Fibroblast of the aortic adventitia (primary cell): ENCODE measurements around the gene ATP13A4. TPM values are rescaled to one million over a fixed set of nuclear protein-coding genes. Genes with fewer than 3 reads are reported as not detected.

Experiments used
- DNase-seq: peaks from one replicate; pipeline ENCODE4 v3.0.0-alpha.2; 2010; ENCODE audit warnings: low read depth
- H3K4me3 ChIP-seq: 2 replicates; pipeline ENCODE4 v1.5.1; 2011; ENCODE audit warnings: low read depth, mild to moderate bottlenecking, control low read depth, low read length, moderate library complexity
- total RNA-seq: library from RNA; depleted of rRNA; stranded (reverse); fragments of >200 nt; gene quantifications from 2 replicates; pipeline ENCODE4 v1.2.3, GENCODE V29; 2012; ENCODE audit warnings: low replicate concordance
- TF ChIP-seq, protein P1 (sequence below): IDR thresholded peaks from 2 replicates; pipeline ENCODE4 v1.5.1; 2011; ENCODE audit warnings: mild to moderate bottlenecking, low read length, control low read depth, inconsistent platforms; ENCODE audit not compliant: insufficient read depth

Gene ATP13A4
- total RNA-seq, 1 donor, result 0.09 TPM

DNA sequence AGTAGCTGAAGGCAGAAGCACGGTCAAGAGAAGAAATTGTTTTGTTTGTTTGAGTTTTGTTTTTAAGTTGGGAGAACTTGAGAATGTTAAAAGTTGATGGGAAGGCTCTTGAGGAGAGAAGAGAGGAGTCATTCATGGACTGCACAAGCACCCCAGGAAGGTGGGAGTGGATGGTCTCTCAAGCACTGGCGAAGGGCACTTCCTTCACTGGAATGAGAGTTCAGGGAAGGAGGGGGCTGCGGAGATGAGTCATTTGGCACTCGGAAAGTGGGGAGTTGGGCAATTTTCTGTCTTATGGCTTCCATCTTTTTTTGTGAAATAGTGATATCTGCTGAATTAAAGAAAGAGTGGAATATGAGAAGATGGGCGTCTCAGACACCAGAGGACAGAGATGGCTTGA lies 66.0 kb downstream of the ATP13A4 start:
- TF ChIP-seq, protein P1, sequence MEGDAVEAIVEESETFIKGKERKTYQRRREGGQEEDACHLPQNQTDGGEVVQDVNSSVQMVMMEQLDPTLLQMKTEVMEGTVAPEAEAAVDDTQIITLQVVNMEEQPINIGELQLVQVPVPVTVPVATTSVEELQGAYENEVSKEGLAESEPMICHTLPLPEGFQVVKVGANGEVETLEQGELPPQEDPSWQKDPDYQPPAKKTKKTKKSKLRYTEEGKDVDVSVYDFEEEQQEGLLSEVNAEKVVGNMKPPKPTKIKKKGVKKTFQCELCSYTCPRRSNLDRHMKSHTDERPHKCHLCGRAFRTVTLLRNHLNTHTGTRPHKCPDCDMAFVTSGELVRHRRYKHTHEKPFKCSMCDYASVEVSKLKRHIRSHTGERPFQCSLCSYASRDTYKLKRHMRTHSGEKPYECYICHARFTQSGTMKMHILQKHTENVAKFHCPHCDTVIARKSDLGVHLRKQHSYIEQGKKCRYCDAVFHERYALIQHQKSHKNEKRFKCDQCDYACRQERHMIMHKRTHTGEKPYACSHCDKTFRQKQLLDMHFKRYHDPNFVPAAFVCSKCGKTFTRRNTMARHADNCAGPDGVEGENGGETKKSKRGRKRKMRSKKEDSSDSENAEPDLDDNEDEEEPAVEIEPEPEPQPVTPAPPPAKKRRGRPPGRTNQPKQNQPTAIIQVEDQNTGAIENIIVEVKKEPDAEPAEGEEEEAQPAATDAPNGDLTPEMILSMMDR, result no peak

DNA sequence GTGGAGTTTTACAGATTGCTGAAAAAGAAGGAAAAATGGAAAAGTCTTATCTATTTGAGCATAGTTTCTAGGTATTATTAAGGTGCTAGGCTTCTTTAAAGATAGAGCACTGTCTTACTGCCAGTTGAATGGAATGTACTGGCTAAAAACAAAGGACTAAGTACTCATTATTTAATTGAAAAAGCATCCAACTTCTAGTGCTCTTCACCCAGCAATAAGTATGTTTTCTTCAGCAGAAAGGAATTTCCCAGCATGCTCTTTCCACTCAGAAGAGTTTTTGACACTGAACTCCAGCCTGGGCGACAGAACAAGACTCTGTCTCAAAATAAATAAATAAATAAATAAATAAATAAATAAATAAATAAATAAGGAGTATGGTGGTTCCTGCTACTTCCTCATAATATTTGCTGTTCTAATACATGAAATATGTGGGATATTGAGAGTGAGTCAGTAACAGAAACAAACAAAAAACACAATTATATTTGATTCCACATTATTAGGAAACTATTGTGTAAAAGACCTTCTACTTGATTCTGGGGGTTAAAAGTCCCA lies 70.6 kb downstream of the ATP13A4 start:
- H3K4me3 ChIP-seq, result no peak overlapping the region
- no peak for DNase-seq
- TF ChIP-seq, protein P1, result no peak

More for the DNA sequence above, 66.0 kb downstream of the ATP13A4 start:
- no peak overlapping the region for H3K4me3 ChIP-seq
- DNase-seq, result no peak

DNA sequence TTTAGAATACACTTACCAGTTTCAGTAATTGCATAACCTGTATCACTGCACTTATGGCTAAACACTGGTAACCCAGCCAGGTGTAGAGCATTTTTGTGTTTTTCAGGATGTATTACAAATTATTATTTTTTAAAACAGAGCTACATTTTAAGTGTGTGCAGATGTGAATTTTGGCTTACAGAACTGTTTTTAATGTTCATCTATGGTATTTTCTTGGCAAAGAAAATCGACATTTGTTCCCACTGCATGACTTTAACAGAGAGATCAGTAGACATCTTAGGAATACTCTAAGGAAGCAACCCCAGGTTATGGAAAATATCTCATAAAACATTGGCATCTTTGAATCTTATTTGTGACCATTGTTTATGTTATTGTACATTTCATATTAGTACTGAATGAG lies 73.3 kb downstream of the ATP13A4 start:
- no peak for DNase-seq
- no peak overlapping the region for H3K4me3 ChIP-seq
- TF ChIP-seq, protein P1, result no peak

DNA sequence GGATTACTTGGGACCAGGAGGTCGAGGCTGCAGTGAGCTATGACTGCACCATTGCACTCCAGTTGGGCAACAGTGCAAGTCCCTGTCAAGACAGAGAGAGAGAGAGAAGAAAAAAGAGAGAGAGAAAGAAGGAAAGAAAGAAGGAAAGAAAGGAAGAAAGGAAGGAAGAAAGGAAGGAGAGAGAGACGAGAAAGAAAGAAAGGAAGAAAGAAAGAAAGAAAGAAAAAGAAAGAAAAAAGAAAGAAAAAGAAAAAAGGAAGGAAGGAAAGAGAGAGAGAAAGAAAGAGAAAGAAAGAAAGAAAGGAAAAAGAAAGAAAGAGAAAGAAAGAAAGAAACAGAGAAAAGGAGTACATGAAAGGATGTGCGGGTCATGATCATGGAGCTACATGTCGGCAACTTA lies 80.2 kb downstream of the ATP13A4 start:
- DNase-seq, result no peak
- TF ChIP-seq, protein P1, result no peak
- no peak overlapping the region for H3K4me3 ChIP-seq

DNA sequence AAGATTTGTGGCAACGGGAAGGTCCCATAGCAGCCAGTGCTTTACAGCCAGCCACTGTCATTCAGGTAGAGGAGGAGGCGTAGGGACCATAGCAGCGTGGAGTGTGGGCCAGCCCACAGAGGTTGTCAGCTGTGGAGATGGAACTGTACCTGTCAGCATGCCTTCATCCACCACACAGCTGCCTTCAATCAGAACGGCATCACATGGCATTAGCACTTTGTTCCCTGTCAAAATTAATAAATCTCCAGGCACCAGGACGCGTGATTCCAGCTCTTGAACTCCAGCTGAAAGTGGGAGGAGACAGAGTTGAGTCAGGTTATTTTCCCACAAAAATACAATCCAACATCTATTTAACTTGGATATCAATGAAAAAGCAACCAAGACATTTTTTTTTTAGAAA lies 84.0 kb downstream of the ATP13A4 start:
- no peak overlapping the region for H3K4me3 ChIP-seq
- TF ChIP-seq, protein P1, result no peak
- no peak for DNase-seq

- no peak for DNase-seq
- TF ChIP-seq, protein P1, result no peak
These were observed 88.6 kb downstream of the ATP13A4 start for GRCh38 chr3:193465992-193466608.

DNA sequence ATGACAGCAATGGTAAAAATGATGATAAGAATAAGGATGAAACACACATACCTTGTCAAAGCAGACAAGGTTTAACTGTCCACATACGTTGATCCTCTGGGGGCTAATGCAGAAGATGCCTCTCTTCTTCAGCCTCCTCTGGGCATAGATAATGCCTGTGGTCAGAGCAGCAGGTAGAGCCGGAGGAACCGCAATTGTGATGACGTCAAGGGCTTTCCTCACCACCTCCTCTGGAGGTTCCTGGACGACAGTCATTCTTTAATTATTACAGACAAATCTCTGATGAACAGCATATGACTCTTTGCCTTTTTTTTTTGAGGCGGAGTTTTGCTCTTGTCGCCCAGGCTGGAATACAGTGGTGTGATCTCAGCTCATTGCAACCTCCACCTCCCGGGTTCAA lies 89.8 kb downstream of the ATP13A4 start:
- no peak overlapping the region for H3K4me3 ChIP-seq
- no peak for DNase-seq
- TF ChIP-seq, protein P1, result no peak

More at GRCh38 chr3:193465992-193466608, 88.6 kb downstream of the ATP13A4 start:
- no peak overlapping the region for H3K4me3 ChIP-seq
